GM21723 (cell line): ENCODE measurements around the gene ADAM11.
"Not testable (repeated sequence)": the region's sequence is repeated elsewhere in the genome, so short reads cannot be mapped to it uniquely, and the experiment has no call there.

Source experiments
- ATAC-seq: cut with Tn5 transposase; IDR thresholded peaks from one replicate; pipeline ENCODE4 v1.9.1; 2021; ENCODE audit warnings: mild to moderate bottlenecking, moderate library complexity; ENCODE audit not compliant: unreplicated experiment

ADAM11 gene

GRCh38 chr17:44794851-44795413 is 36.1 kb downstream of the ADAM11 start:
- no peak for ATAC-seq

- ATAC-seq = no peak
These were observed 36.6 kb downstream of the ADAM11 start for GRCh38 chr17:44795421-44795820.

GRCh38 chr17:44795928-44796327 is 37.1 kb downstream of the ADAM11 start:
- no peak for ATAC-seq

- ATAC-seq = no peak
These were observed 37.9 kb downstream of the ADAM11 start for GRCh38 chr17:44796731-44797130.

- ATAC-seq = no peak
These were observed 39.0 kb downstream of the ADAM11 start for GRCh38 chr17:44797802-44798201.

- ATAC-seq = no peak
These were observed 39.6 kb downstream of the ADAM11 start for GRCh38 chr17:44798356-44798755.

- no peak for ATAC-seq
These were observed 43.1 kb downstream of the ADAM11 start for GRCh38 chr17:44801880-44802279.

GRCh38 chr17:44804302-44805089 is 45.7 kb downstream of the ADAM11 start:
- no peak for ATAC-seq

- ATAC-seq = no peak
These were observed 48.5 kb downstream of the ADAM11 start for GRCh38 chr17:44807093-44807816.

- no peak for ATAC-seq
These were observed 49.0 kb downstream of the ADAM11 start for GRCh38 chr17:44807817-44808155.

GRCh38 chr17:44808156-44808555 is 49.4 kb downstream of the ADAM11 start:
- no peak for ATAC-seq

GRCh38 chr17:44808656-44809388 is 50.0 kb downstream of the ADAM11 start:
- not testable (repeated sequence) for ATAC-seq

GRCh38 chr17:44812263-44812662 is 53.5 kb downstream of the ADAM11 start:
- no peak for ATAC-seq

GRCh38 chr17:44818508-44818907 is 59.7 kb downstream of the ADAM11 start:
- ATAC-seq = not testable (repeated sequence)

GRCh38 chr17:44820631-44821212 is 61.9 kb downstream of the ADAM11 start:
- ATAC-seq = no peak

GRCh38 chr17:44825236-44825635 is 66.4 kb downstream of the ADAM11 start:
- not testable (repeated sequence) for ATAC-seq

- no peak for ATAC-seq
These were observed 67.5 kb downstream of the ADAM11 start for GRCh38 chr17:44826123-44826790.

GRCh38 chr17:44827863-44828262 is 69.1 kb downstream of the ADAM11 start:
- no peak for ATAC-seq

GRCh38 chr17:44828919-44829522 is 70.2 kb downstream of the ADAM11 start:
- ATAC-seq = no peak
